ENCODE data around the gene MUC6.

DNA sequence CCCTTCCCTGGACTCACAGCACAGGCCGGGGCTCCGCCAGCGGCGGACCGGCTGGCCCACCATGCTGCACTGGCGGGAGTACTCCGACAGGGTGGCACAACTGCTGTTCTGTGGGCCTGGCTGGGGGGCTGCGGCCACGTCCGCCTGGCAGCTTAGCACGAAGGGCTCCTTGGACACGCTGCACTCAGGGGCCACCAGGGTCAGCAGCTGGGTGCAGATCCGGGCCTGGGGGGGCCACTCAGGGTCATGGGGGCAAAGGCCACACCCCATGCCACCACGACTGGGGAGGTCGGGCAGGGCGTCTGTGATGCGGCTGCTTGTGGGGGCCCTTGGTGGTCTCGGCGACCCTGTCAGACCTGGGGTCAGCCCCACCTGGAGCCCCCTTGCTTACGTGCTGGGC is 6.0 kb downstream of the MUC6 start:
- TF ChIP-seq ARHGAP35 (IDR thresholded peaks at IDR 0.05; ENCODE audit: partially characterized antibody): no peak
- TF ChIP-seq, protein P1, sequence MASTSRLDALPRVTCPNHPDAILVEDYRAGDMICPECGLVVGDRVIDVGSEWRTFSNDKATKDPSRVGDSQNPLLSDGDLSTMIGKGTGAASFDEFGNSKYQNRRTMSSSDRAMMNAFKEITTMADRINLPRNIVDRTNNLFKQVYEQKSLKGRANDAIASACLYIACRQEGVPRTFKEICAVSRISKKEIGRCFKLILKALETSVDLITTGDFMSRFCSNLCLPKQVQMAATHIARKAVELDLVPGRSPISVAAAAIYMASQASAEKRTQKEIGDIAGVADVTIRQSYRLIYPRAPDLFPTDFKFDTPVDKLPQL (IDR thresholded peaks at IDR 0.05; ENCODE audit: extremely low read depth, insufficient read length): no peak

Data from K562 (cell line).